ENCODE results near the gene TEX22.

The TEX22 gene

DNA sequence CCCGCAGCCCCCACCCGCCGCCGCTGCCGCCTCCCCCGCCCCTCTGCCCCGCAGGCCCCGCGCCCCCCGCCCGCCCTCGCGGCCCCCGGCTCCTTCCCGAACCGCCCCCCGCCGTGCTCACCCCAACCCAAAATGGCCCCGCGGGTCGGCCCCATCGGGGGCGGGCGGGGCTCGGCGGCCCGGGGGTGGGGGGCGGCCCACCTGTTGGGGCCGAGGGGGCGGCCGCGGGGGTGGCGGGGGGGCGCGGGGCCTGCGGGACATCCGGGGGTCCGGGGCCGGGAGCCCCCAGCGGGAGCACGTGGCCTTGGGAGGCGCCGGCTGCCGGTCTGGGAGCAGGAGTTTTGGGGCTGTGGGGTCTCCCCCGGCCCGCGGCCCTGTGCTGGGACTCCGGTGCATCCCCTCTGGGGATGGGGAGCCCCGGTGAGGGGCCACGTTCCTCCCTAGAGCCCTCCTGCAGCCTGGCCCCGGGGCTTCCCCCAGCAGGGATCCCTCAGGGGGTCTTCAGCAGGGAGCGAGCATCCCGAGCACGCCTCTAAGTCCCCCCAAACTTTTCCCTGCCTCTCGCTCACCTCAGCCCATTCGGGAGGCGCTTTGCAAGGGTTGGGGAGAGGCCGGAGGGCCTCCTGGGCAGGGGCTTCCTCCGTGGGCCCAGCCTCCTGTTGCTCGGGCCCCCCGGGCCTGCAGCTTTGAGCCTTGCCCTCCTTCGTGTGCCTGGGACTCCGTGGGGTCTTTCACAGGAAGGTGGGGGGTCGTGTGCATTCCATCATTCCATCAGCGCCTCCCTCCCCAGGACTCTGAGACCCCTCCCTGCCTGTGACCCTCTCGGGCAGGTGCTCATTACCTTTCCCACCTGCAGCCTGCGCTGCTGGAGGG lies 22.0 kb downstream of the TEX22 start:
- Histone ChIP-seq H3K27ac (ENCODE audit: extremely low read depth, low read depth, low read length) (peak overlapping the region; percentile 90), H3K4me1 (ENCODE audit: control insufficient read depth, insufficient read depth, low read length) (peaks cover 10% of the 10 kb centered on the region)
- TF ChIP-seq ZNF10 (tag by site-specific recombination; IDR thresholded peaks at IDR 0.05) = no peak
- no peak for TF ChIP-seq KLF9 (tag by site-specific recombination; IDR thresholded peaks at IDR 0.05; ENCODE audit: low read depth)
- no peak for TF ChIP-seq ZNF18 (tag by site-specific recombination; IDR thresholded peaks at IDR 0.05)
- TF ChIP-seq BCL11B (tag by site-specific recombination; IDR thresholded peaks at IDR 0.05; ENCODE audit: low read depth) = no peak
- TF ChIP-seq ZNF473 (tag by site-specific recombination; IDR thresholded peaks at IDR 0.05) = no peak
- TF ChIP-seq EGR2 (tag by site-specific recombination; IDR thresholded peaks at IDR 0.05; ENCODE audit: low read depth) = no peak
- no peak for TF ChIP-seq ZNF426 (tag by site-specific recombination; IDR thresholded peaks at IDR 0.05)
- TF ChIP-seq ZNF140 (tag by site-specific recombination; IDR thresholded peaks at IDR 0.05) = no peak
- TF ChIP-seq PRDM6 (tag by site-specific recombination; IDR thresholded peaks at IDR 0.05) = no peak
- TF ChIP-seq ZBTB44 (tag by site-specific recombination; IDR thresholded peaks at IDR 0.05) = no peak
- no peak for TF ChIP-seq ZFP41 (tag by site-specific recombination; IDR thresholded peaks at IDR 0.05; ENCODE audit: borderline replicate concordance)
- peak; percentile 91 for TF ChIP-seq GLIS2 (tag by site-specific recombination; IDR thresholded peaks at IDR 0.05)
- TF ChIP-seq ZBTB26 (tag by site-specific recombination; optimal IDR thresholded peaks at IDR 0.05) = peak; percentile 27
- TF ChIP-seq, protein P1, sequence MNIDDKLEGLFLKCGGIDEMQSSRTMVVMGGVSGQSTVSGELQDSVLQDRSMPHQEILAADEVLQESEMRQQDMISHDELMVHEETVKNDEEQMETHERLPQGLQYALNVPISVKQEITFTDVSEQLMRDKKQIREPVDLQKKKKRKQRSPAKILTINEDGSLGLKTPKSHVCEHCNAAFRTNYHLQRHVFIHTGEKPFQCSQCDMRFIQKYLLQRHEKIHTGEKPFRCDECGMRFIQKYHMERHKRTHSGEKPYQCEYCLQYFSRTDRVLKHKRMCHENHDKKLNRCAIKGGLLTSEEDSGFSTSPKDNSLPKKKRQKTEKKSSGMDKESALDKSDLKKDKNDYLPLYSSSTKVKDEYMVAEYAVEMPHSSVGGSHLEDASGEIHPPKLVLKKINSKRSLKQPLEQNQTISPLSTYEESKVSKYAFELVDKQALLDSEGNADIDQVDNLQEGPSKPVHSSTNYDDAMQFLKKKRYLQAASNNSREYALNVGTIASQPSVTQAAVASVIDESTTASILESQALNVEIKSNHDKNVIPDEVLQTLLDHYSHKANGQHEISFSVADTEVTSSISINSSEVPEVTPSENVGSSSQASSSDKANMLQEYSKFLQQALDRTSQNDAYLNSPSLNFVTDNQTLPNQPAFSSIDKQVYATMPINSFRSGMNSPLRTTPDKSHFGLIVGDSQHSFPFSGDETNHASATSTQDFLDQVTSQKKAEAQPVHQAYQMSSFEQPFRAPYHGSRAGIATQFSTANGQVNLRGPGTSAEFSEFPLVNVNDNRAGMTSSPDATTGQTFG (tag by site-specific recombination; IDR thresholded peaks at IDR 0.05; ENCODE audit: borderline replicate concordance) = no peak
- TF ChIP-seq, protein P2, sequence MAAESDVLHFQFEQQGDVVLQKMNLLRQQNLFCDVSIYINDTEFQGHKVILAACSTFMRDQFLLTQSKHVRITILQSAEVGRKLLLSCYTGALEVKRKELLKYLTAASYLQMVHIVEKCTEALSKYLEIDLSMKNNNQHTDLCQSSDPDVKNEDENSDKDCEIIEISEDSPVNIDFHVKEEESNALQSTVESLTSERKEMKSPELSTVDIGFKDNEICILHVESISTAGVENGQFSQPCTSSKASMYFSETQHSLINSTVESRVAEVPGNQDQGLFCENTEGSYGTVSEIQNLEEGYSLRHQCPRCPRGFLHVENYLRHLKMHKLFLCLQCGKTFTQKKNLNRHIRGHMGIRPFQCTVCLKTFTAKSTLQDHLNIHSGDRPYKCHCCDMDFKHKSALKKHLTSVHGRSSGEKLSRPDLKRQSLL (tag by site-specific recombination; IDR thresholded peaks at IDR 0.05) = no peak
- TF ChIP-seq ZNF280C (tag by site-specific recombination; IDR thresholded peaks at IDR 0.05) = no peak
- TF ChIP-seq ZNF114 (tag by site-specific recombination; IDR thresholded peaks at IDR 0.05) = no peak
- no peak for TF ChIP-seq ZNF624 (tag by site-specific recombination; IDR thresholded peaks at IDR 0.05)
- no peak for TF ChIP-seq ZNF555 (tag by site-specific recombination; conservative IDR thresholded peaks at IDR 0.05)
- no peak for TF ChIP-seq ZNF558 (tag by site-specific recombination; IDR thresholded peaks at IDR 0.05)
- TF ChIP-seq ZNF707 (tag by site-specific recombination; IDR thresholded peaks at IDR 0.05) = no peak
- no peak for TF ChIP-seq REPIN1 (tag by site-specific recombination; IDR thresholded peaks at IDR 0.05; ENCODE audit: low read depth)
- no peak for TF ChIP-seq ZNF623 (tag by site-specific recombination; IDR thresholded peaks at IDR 0.05)

More for the DNA sequence above, 22.0 kb downstream of the TEX22 start:
- ChIA-PET CTCF (interaction anchor here (0.9 kb wide), 2 partner anchors 60 to 70 kb away, joined by 4 to 5 read pairs; no protein-coding TSS in a partner anchor), POLR2A (interaction anchor here (1.9 kb wide), 1 partner anchor 9 kb away, joined by 8 read pairs; no protein-coding TSS in a partner anchor)
- Histone ChIP-seq H3K9me3 (ENCODE audit: control insufficient read depth, insufficient read depth, low read depth, low read length) (no peaks in the 10 kb centered on the region), H3K36me3 (ENCODE audit: control insufficient read depth in 2 of 2, insufficient read depth in 1 of 2, low read length in 2 of 2) (peaks cover 4 to 31% of the 10 kb centered on the region in 2 experiments; a peak in 2 of 3 replicates), H3K4me3 (ENCODE audit: low read depth, low read length) (peak overlapping the region; percentile 74)
